Naive thymus-derived CD8-positive, alpha-beta T cell (primary cell): ENCODE measurements around the gene ACACB. TPM values are rescaled to one million over a fixed set of nuclear protein-coding genes. Genes with fewer than 3 reads are reported as not detected.

Experiments
- ATAC-seq, 2 donors: fragments of 150-1000 bp; cut with Tn5 transposase in 1 of 2; sonication (Bioruptor Pico), chemical (Tn5 transposase) in 1 of 2; 1 replicate in 1 of 2; 2 replicates in 1 of 2; pipeline ENCODE4 v1.10.0; 2021; ENCODE audit warnings: mild to moderate bottlenecking in 2 of 2, moderate library complexity in 2 of 2
- POLR2A ChIA-PET: fragments of 350-600 bp; sonication (Branson Sonifier 250); formaldehyde crosslinking; loops from one replicate; lab custom pipeline; 2021; ENCODE audit warnings: antibody characterized with exemption; lab: Charles Lee
- DNase-seq, 10 donors: peaks; one replicate each; pipeline versions ENCODE4 v3.0.0 to v3.0.0-alpha.2; 2020 to 2022
- H3K27ac Mint-ChIP-seq, 10 donors: one replicate each; pipeline ENCODE4 v1.8.0; 2020 to 2022; ENCODE audit warnings: mild to moderate bottlenecking in 10 of 10, mixed read lengths in 10 of 10, moderate library complexity in 4 of 10, inconsistent platforms in 1 of 10
- H3K27me3 Mint-ChIP-seq, 5 donors: one replicate each; pipeline ENCODE4 v1.8.0; 2021 to 2022; ENCODE audit warnings: mixed read lengths in 5 of 5
- H3K36me3 Mint-ChIP-seq, 3 donors: one replicate each; pipeline ENCODE4 v1.8.0; 2020 to 2022; ENCODE audit warnings: mixed read lengths in 3 of 3, mild to moderate bottlenecking in 2 of 3, inconsistent platforms in 1 of 3
- H3K4me1 Mint-ChIP-seq, 4 donors: one replicate each; pipeline ENCODE4 v1.8.0; 2021 to 2022; ENCODE audit warnings: mixed read lengths in 4 of 4
- H3K4me3 Mint-ChIP-seq, 10 donors: one replicate each; pipeline ENCODE4 v1.8.0; 2020 to 2022; ENCODE audit warnings: mild to moderate bottlenecking in 10 of 10, mixed read lengths in 10 of 10, moderate library complexity in 6 of 10, inconsistent platforms in 1 of 10
- H3K9me3 Mint-ChIP-seq, 9 donors: one replicate each; pipeline ENCODE4 v1.8.0; 2020 to 2022; ENCODE audit warnings: mixed read lengths in 9 of 9, mild to moderate bottlenecking in 3 of 9, inconsistent platforms in 1 of 9, moderate library complexity in 1 of 9
- polyA plus RNA-seq, 3 donors: library from polyadenylated mRNA; unstranded; fragments of 300-500 nt; fragmentation: Illumina TruSeq; gene quantifications; one replicate each; pipeline ENCODE4 v1.2.3, GENCODE V29; 2021
- total RNA-seq, 8 experiments: library from RNA in 2 of 8; stranded (reverse) in 2 of 8; gene quantifications; one replicate each; pipeline ENCODE4 v1.2.3 and lab custom pipeline; 2021 to 2026

Gene ACACB
- total and polyA plus RNA-seq, 5 experiments from 2014 or later = 1.1 to 43.3 (median 3.9) TPM

GRCh38 chr12:109093022-109093918 is 23.1 kb upstream of the ACACB start, which contains the start of gene ALKBH2:
ALKBH2 (minus strand) TSS chr12:109093472; CDS start chr12:109092786, 686 bp downstream.
- POLR2A ChIA-PET = interaction anchor here (0.5 to 2.0 kb wide), 4 partner anchors 41 to 1999 kb away, joined by 3 to 8 read pairs (median 4); partner anchors contain the start of gene USP30
- Mint-ChIP-seq H3K27ac (peak within 1 kb of the TSS; percentile 88 to 97 (median 94)), H3K4me1 (peaks cover 12 to 42% (median 34%) of the 10 kb centered on the region in 4 donors), H3K27me3 (no peaks in the 10 kb centered on the region), H3K4me3 (peak within 1 kb of the TSS; percentile 84 to 93 (median 88)), H3K36me3 (peaks cover 0 to 23% (median 0%) of the 10 kb centered on the region in 3 donors), H3K9me3 (no peaks in the 10 kb centered on the region)
- DNase-seq (peak; percentile 89 to 97 (median 94)), ATAC-seq (peak; percentile 78 to 83)

- Mint-ChIP-seq H3K9me3 (no peaks in the 10 kb centered on the region), H3K27me3 (no peaks in the 10 kb centered on the region), H3K27ac (no peak overlapping the region), H3K4me1 (peaks cover 19 to 54% (median 51%) of the 10 kb centered on the region in 4 donors), H3K36me3 (peaks cover 0 to 14% (median 4%) of the 10 kb centered on the region in 3 donors), H3K4me3 (peak overlapping the region in 6 of 10 donors; percentile 32 to 88 (median 62))
- POLR2A ChIA-PET = interaction anchor here (0.6 kb wide), 1 partner anchor 562 kb away, joined by 3 read pairs; no protein-coding TSS in a partner anchor
- ATAC-seq (no peak), DNase-seq (no peak)
Observed at GRCh38 chr12:109097140-109097434, 19.3 kb upstream of the ACACB start.

GRCh38 chr12:109097435-109098182 is 18.8 kb upstream of the ACACB start, which contains the start of gene UNG:
UNG (plus strand) TSS chr12:109097597; CDS start chr12:109097680, 83 bp downstream.
- no peaks in the 10 kb centered on the region for H3K9me3 Mint-ChIP-seq
- H3K4me1 Mint-ChIP-seq = peaks cover 14 to 48% (median 45%) of the 10 kb centered on the region in 4 donors
- peak within 1 kb of the TSS; percentile 53 to 93 (median 85) for H3K27ac Mint-ChIP-seq
- POLR2A ChIA-PET = interaction anchor here (0.6 to 1.6 kb wide), 4 partner anchors 45 to 562 kb away, joined by 3 to 8 read pairs (median 3); partner anchors contain the start of gene USP30
- peak within 1 kb of the TSS; percentile 80 to 93 (median 88) for H3K4me3 Mint-ChIP-seq
- peaks cover 0 to 18% (median 5%) of the 10 kb centered on the region in 3 donors for H3K36me3 Mint-ChIP-seq
- H3K27me3 Mint-ChIP-seq = no peaks in the 10 kb centered on the region
- peak; percentile 93 to 97 (median 96) for DNase-seq
- ATAC-seq = peak; percentile 88 to 93

GRCh38 chr12:109098183-109098604 is 18.2 kb upstream of the ACACB start:
- peaks cover 0 to 20% (median 6%) of the 10 kb centered on the region in 3 donors for H3K36me3 Mint-ChIP-seq
- DNase-seq (peak in 3 of 10 donors; percentile 11 to 43 (median 36)), ATAC-seq (peak; percentile 27 to 41)
- peak overlapping the region; percentile 53 to 91 (median 85) for H3K27ac Mint-ChIP-seq
- peaks cover 13 to 43% (median 40%) of the 10 kb centered on the region in 4 donors for H3K4me1 Mint-ChIP-seq
- peak overlapping the region; percentile 80 to 93 (median 88) for H3K4me3 Mint-ChIP-seq
- H3K9me3 Mint-ChIP-seq = no peaks in the 10 kb centered on the region
- no peaks in the 10 kb centered on the region for H3K27me3 Mint-ChIP-seq
- POLR2A ChIA-PET = interaction anchor here (0.6 to 1.6 kb wide), 7 partner anchors 8 to 240 kb away, joined by 3 to 8 read pairs (median 3); partner anchors contain the start of gene USP30

- Mint-ChIP-seq H3K27me3 (no peaks in the 10 kb centered on the region), H3K4me1 (peaks cover 10 to 38% (median 35%) of the 10 kb centered on the region in 4 donors), H3K9me3 (no peaks in the 10 kb centered on the region), H3K36me3 (peaks cover 0 to 25% (median 10%) of the 10 kb centered on the region in 3 donors), H3K4me3 (peak overlapping the region; percentile 80 to 93 (median 88)), H3K27ac (peak overlapping the region; percentile 53 to 91 (median 85))
- DNase-seq (no peak), ATAC-seq (peak in 1 of 2 donors; percentile 4)
- POLR2A ChIA-PET = interaction anchor here (0.6 to 1.6 kb wide), 7 partner anchors 9 to 241 kb away, joined by 3 to 8 read pairs (median 3); partner anchors contain the start of gene USP30
Observed at GRCh38 chr12:109098651-109099050, 17.7 kb upstream of the ACACB start.

- DNase-seq = peak in 2 of 10 donors; percentile 17 to 19
- POLR2A ChIA-PET = interaction anchor here (1.4 to 1.6 kb wide), 3 partner anchors 13 to 55 kb away, joined by 3 to 8 read pairs (median 3); partner anchors contain the start of gene USP30
Observed at GRCh38 chr12:109099431-109100020, 16.9 kb upstream of the ACACB start.

GRCh38 chr12:109100741-109101140 is 15.6 kb upstream of the ACACB start:
- Mint-ChIP-seq H3K4me3 (peak overlapping the region in 1 of 10 donors; percentile 38), H3K36me3 (peaks cover 0 to 42% (median 10%) of the 10 kb centered on the region in 3 donors), H3K4me1 (peaks cover 14 to 32% (median 28%) of the 10 kb centered on the region in 4 donors), H3K27me3 (no peaks in the 10 kb centered on the region), H3K27ac (peak overlapping the region in 4 of 10 donors; percentile 13 to 69 (median 34)), H3K9me3 (no peaks in the 10 kb centered on the region)
- no peak for ATAC-seq
- POLR2A ChIA-PET = no interaction called here
- DNase-seq = no peak

More at GRCh38 chr12:109099431-109100020, 16.9 kb upstream of the ACACB start:
- Mint-ChIP-seq H3K27me3 (no peaks in the 10 kb centered on the region), H3K4me1 (peaks cover 9 to 35% (median 28%) of the 10 kb centered on the region in 4 donors), H3K4me3 (peak overlapping the region; percentile 33 to 93 (median 88)), H3K9me3 (no peaks in the 10 kb centered on the region), H3K27ac (peak overlapping the region in 8 of 10 donors; percentile 43 to 91 (median 87)), H3K36me3 (peaks cover 0 to 33% (median 10%) of the 10 kb centered on the region in 3 donors)
- ATAC-seq = no peak

- Mint-ChIP-seq H3K9me3 (no peaks in the 10 kb centered on the region), H3K4me3 (no peak overlapping the region), H3K36me3 (peaks cover 0 to 55% (median 13%) of the 10 kb centered on the region in 3 donors), H3K27me3 (no peaks in the 10 kb centered on the region), H3K4me1 (peaks cover 16 to 32% (median 27%) of the 10 kb centered on the region in 4 donors), H3K27ac (no peak overlapping the region)
- ATAC-seq (no peak), DNase-seq (no peak)
- POLR2A ChIA-PET = no interaction called here
Observed at GRCh38 chr12:109102491-109102890, 13.9 kb upstream of the ACACB start.

GRCh38 chr12:109105176-109105575 is 11.2 kb upstream of the ACACB start:
- ATAC-seq (no peak), DNase-seq (no peak)
- Mint-ChIP-seq H3K27me3 (no peaks in the 10 kb centered on the region), H3K4me1 (peaks cover 7 to 10% (median 9%) of the 10 kb centered on the region in 4 donors), H3K36me3 (peaks cover 0 to 75% (median 17%) of the 10 kb centered on the region in 3 donors), H3K4me3 (no peak overlapping the region), H3K27ac (no peak overlapping the region), H3K9me3 (no peaks in the 10 kb centered on the region)
- POLR2A ChIA-PET = no interaction called here

GRCh38 chr12:109109746-109110350 is 6.5 kb upstream of the ACACB start:
- DNase-seq (no peak), ATAC-seq (no peak)
- POLR2A ChIA-PET = no interaction called here
- peak overlapping the region in 4 of 10 donors; percentile 73 to 88 (median 80) for H3K4me3 Mint-ChIP-seq
- H3K27ac Mint-ChIP-seq = peak overlapping the region in 9 of 10 donors; percentile 62 to 94 (median 85)
- peaks cover 0 to 40% (median 6%) of the 10 kb centered on the region in 3 donors for H3K36me3 Mint-ChIP-seq
- H3K27me3 Mint-ChIP-seq = no peaks in the 10 kb centered on the region
- H3K9me3 Mint-ChIP-seq = no peaks in the 10 kb centered on the region
- peaks cover 0 to 27% (median 17%) of the 10 kb centered on the region in 4 donors for H3K4me1 Mint-ChIP-seq

- peaks cover 3 to 39% (median 22%) of the 10 kb centered on the region in 4 donors for H3K4me1 Mint-ChIP-seq
- no peaks in the 10 kb centered on the region for H3K27me3 Mint-ChIP-seq
- peak overlapping the region; percentile 73 to 88 (median 86) for H3K4me3 Mint-ChIP-seq
- H3K27ac Mint-ChIP-seq = peak overlapping the region; percentile 70 to 95 (median 89)
- DNase-seq = peak; percentile 30 to 75 (median 50)
- POLR2A ChIA-PET = interaction anchor here (0.7 to 1.4 kb wide), 3 partner anchors 17 to 58 kb away, joined by 3 read pairs; partner anchors contain the start of gene USP30
- no peaks in the 10 kb centered on the region for H3K9me3 Mint-ChIP-seq
- ATAC-seq = peak; percentile 83 to 90
- H3K36me3 Mint-ChIP-seq = peaks cover 0 to 31% (median 6%) of the 10 kb centered on the region in 3 donors
Observed at GRCh38 chr12:109110988-109111495, 5.3 kb upstream of the ACACB start.
